Epithelial cell of esophagus (primary cell): ENCODE data around the gene PLCD4.

Experiments
- DNase-seq: peaks from one replicate; pipeline ENCODE4 v3.0.0; 2010; ENCODE audit warnings: low read depth
- H3K4me3 ChIP-seq: 2 replicates; pipeline ENCODE4 v1.5.1; 2011; ENCODE audit warnings: mild to moderate bottlenecking, low read length, control low read depth
- TF ChIP-seq, protein P1 (sequence below): IDR thresholded peaks from 2 replicates; pipeline ENCODE4 v1.5.1; 2011; ENCODE audit warnings: low read depth, mild to moderate bottlenecking, low read length, control low read depth, inconsistent platforms; ENCODE audit not compliant: insufficient read depth; ENCODE audit errors: missing control alignments

PLCD4 gene

DNA sequence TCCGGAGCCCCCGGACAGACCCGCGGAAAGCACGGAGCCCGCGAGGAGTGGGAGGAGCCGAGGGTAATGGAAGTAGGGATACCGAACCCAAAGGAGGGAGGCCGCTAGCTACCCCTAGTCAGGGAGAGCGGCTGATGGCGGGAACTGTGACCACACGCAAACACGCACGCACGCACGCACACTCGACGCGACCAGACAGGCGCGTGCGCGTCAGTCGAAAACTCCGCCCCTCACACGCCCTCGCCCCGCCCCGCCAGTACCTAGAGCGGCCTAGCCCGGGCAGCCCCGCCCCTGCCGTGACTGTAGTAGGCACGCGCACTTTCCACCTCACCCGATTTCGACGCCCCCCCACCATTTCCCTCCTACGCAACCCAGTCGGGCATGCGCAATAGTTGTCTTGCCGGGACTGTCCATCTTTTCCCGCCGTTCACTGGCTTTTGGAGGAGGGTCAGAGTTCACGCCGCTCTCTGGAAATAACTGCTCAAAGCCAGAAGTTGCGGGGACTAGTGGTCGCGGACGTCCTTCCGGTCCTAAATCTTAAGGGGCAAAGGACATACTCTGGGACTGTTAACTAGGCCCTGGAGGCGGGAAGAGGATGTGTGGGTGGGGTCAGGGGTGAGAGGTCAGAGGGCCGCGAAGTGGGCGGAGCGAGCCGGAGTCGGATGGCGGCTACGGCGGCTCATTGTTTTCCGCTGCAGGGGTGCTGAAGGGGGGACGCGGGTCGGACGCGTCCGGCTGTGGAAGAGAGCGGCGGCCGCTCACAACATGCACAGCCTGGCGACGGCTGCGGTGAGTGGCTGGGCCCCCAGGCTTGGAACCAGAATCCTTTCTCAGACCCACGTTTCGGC, 39.3 kb upstream of the PLCD4 start, which contains the start of the genes CNOT9 and USP37:
CNOT9 (plus strand) TSS at position 650 of the 848 bp plus-strand sequence; CDS start at position 766, 116 bp downstream.
USP37 (minus strand) TSS at position 162 of the 848 bp plus-strand sequence. CDS start 9,698 bp downstream, outside the sequence.
- H3K4me3 ChIP-seq, result peak within 1 kb of the TSS; percentile 85

DNA sequence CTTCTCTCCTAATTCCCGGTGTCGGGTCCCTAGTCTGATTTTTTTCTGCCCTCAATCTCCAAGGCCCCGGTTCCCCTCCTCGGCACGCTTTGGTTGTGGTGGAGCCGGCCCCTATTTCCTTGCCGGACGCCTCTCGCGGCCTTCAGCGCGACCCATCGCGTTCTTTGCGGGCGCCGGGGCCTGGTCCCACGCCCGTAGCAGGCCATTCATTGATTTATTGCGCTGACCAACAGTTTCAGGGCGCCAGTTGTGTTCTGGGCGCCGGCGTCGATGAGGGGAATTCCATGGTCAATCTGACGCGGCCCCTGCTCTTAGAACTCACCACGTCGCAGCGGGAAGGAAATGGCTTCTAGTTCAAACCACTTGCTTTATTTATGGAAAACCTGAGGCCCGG, 38.7 kb upstream of the PLCD4 start:
- H3K4me3 ChIP-seq, result peak overlapping the region; percentile 79
- TF ChIP-seq, protein P1, sequence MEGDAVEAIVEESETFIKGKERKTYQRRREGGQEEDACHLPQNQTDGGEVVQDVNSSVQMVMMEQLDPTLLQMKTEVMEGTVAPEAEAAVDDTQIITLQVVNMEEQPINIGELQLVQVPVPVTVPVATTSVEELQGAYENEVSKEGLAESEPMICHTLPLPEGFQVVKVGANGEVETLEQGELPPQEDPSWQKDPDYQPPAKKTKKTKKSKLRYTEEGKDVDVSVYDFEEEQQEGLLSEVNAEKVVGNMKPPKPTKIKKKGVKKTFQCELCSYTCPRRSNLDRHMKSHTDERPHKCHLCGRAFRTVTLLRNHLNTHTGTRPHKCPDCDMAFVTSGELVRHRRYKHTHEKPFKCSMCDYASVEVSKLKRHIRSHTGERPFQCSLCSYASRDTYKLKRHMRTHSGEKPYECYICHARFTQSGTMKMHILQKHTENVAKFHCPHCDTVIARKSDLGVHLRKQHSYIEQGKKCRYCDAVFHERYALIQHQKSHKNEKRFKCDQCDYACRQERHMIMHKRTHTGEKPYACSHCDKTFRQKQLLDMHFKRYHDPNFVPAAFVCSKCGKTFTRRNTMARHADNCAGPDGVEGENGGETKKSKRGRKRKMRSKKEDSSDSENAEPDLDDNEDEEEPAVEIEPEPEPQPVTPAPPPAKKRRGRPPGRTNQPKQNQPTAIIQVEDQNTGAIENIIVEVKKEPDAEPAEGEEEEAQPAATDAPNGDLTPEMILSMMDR, result no peak
- peak; percentile 62 for DNase-seq

More for the DNA sequence above, 39.3 kb upstream of the PLCD4 start, which contains the start of the genes CNOT9 and USP37:
- peak; percentile 99 for DNase-seq
- TF ChIP-seq, protein P1, result no peak

DNA sequence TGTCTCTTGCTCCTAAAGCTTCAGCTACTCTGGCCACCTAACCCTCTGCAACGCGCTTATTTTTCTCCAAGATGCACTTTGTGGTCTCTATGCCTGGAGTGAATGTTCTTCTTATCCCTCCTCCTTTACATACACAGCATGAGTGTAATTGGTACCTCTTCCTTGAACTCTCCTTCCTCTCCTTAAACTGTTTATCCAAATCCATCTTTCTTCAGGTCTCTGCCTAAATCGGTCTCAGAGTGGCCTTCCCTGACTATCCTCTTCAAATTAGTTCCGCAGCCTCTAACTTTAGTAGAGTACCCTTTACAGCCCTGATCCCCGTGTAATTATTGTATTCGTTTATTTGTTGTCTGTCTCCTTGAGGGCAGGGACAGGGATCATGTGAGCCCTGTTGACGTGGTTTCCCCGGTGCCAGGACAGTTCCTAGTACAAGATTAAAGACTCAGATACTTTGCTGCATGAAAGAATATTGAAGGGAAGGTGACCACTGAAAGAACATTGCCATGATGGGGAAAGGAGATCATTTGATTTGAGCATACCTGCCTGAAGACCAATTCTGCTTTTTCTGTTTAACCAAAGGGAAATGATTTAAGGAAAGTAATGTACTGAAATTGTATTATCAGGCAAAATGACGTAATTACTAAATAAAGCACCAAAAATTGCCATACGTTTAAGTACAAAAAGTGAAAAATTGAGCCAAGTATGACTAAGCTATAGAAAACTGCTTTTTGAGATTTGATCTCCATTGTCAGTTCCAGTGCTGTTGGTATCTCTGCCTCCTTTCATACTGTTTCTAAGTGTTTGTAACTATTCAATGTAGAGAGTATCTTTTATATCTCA, 37.8 kb upstream of the PLCD4 start:
- peak overlapping the region; percentile 79 for H3K4me3 ChIP-seq
- TF ChIP-seq, protein P1, result no peak
- DNase-seq, result peak; percentile 33

DNA sequence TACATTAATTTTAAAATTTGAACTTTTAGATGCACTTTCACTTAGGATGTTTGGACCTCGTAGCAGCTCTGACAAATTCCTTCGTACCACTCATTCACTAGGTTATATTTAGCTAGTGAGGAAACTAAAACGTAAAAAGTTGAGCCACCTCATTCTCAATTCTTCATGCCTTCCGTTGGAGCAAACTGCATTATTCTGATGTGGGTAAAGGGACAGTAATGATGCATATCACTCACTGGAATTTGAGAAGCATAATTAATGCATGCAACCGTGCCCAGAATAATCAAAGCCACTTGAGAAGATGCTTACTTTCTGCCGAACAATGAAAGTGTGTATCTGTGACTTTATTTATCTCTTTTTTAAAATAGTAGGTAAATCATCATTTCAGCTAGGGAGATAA, 36.8 kb upstream of the PLCD4 start:
- no peak overlapping the region for H3K4me3 ChIP-seq
- TF ChIP-seq, protein P1, result no peak
- no peak for DNase-seq

DNA sequence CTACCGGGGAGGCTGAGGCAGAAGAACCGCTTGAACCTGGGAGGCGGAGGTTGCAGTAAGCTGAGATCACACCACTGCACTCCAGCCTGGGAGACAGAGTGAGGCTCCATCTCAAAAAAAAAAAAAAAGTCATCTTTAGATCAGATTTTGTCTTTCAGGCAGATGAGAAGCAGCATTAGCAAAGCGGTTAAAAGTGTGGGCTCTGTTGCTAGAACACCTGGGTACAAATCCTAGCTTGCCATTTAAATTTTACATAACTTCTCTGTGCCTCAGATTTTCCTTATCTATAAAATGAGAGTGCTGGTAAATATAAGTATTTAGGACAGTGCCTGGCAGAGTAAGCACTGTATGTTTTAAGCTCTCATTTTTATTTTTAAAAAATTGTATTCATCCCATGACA, 30.8 kb upstream of the PLCD4 start:
- TF ChIP-seq, protein P1, result no peak
- no peak for DNase-seq
- no peak overlapping the region for H3K4me3 ChIP-seq

DNA sequence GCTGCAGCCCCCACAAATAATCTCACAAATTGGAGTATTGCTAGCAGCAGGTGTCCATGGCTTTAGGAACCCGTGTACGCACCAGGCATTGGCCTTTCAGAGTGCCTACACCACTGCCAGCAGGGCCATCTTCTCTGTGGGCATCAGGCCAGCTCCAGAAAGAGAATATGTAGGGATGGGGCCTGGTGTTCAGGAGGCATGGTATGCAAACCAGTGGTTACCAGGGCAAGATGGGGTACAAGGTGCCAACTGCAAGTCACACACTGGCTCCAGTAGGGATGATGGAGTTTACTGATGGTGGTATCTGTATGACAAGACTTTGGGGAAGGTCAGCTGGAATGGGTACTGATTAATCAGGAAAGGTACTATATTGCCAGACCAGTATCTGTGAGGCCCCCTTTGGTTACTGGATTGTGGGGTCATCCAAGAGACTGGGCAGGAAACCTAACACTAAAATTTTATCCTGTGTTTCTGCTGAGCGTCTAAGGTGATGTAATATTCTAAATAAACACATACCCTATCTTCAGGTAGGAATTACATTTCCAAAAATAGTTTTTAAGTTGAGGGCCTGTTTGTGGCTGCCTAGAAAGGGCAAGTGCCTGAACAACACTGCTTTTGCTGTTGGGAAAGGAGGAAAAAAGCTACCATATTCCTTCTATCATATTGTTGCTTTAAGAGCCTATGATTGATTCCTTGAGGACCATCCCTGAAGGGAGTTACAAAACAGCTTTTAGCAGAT, 30.0 kb upstream of the PLCD4 start:
- TF ChIP-seq, protein P1, result no peak
- no peak overlapping the region for H3K4me3 ChIP-seq
- no peak for DNase-seq
